Breast epithelium (tissue), 3 donors: ENCODE data around the gene NRG3.

Experiments used
- POLR2A ChIP-seq: fragments of 450-650 bp; IDR thresholded peaks from one replicate; pipeline ENCODE4 v1.6.1; 2016; ENCODE audit warnings: antibody characterized with exemption, mild to moderate bottlenecking, moderate library complexity
- POLR2AphosphoS5 ChIP-seq, 3 donors: sonication (generic); formaldehyde crosslinking; IDR thresholded peaks; one replicate each; pipeline ENCODE4 v1.6.1; 2017; ENCODE audit warnings: antibody characterized with exemption in 3 of 3
- TF ChIP-seq, protein P1 (sequence below), 3 donors: fragments of 450-650 bp; IDR thresholded peaks; one replicate each; pipeline ENCODE4 v1.5.1; 2016 to 2017; ENCODE audit warnings: antibody characterized with exemption in 3 of 3, mild to moderate bottlenecking in 3 of 3, moderate library complexity in 3 of 3

DNA sequence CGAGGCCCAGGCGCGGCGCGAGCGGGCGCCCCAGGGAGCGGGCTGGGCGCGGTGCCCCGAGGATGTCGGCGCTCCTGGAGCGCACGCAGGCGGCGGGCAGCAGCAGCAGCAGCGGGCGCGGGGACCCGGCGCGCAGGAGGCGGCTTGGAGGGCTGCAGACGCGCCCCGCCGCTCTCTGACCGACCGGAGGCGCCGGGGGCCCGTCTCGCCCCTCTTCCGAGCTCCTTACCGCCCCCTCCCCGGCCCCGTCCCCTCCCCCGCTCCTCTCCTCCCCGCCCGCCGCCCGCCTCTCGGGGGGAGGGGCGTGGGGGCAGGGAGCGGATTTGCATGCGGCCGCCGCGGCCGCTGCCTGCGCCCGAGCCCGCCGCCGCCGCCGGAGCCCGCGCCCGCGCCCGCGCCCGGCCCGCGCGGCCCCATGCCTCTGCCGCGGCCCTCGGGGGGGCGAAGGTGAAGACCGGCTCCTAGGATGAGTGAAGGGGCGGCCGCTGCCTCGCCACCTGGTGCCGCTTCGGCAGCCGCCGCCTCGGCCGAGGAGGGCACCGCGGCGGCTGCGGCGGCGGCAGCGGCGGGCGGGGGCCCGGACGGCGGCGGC lies at the start of gene NRG3:
- TF ChIP-seq, protein P1, sequence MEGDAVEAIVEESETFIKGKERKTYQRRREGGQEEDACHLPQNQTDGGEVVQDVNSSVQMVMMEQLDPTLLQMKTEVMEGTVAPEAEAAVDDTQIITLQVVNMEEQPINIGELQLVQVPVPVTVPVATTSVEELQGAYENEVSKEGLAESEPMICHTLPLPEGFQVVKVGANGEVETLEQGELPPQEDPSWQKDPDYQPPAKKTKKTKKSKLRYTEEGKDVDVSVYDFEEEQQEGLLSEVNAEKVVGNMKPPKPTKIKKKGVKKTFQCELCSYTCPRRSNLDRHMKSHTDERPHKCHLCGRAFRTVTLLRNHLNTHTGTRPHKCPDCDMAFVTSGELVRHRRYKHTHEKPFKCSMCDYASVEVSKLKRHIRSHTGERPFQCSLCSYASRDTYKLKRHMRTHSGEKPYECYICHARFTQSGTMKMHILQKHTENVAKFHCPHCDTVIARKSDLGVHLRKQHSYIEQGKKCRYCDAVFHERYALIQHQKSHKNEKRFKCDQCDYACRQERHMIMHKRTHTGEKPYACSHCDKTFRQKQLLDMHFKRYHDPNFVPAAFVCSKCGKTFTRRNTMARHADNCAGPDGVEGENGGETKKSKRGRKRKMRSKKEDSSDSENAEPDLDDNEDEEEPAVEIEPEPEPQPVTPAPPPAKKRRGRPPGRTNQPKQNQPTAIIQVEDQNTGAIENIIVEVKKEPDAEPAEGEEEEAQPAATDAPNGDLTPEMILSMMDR (IDR thresholded peaks at IDR 0.05), result no peak
- no peak for TF ChIP-seq POLR2A
- TF ChIP-seq POLR2AphosphoS5 (IDR thresholded peaks at IDR 0.05), result no peak
